ENCODE data around the gene COTL1.
A peak's percentile ranks its signal among the peaks of the same experiment; 100 is the strongest.

The COTL1 gene

GRCh38 chr16:84608282-84608681, 9.6 kb downstream of the COTL1 start:
- H3K9ac ChIP-seq (ENCODE audit: low read length): no peak overlapping the region
- peaks cover 20% of the 10 kb centered on the region for H3K4me1 ChIP-seq (ENCODE audit: control insufficient read depth, insufficient read depth, low read length)
- H3K36me3 ChIP-seq (ENCODE audit: control insufficient read depth, insufficient read depth, low read length): no peaks in the 10 kb centered on the region
- no peak overlapping the region for H3K27ac ChIP-seq (ENCODE audit: low read depth, low read length)
- H3K4me3 ChIP-seq (ENCODE audit: low read length): no peak overlapping the region
- H3K27me3 ChIP-seq (ENCODE audit: control insufficient read depth, insufficient read depth, low read length): no peaks in the 10 kb centered on the region

DNA sequence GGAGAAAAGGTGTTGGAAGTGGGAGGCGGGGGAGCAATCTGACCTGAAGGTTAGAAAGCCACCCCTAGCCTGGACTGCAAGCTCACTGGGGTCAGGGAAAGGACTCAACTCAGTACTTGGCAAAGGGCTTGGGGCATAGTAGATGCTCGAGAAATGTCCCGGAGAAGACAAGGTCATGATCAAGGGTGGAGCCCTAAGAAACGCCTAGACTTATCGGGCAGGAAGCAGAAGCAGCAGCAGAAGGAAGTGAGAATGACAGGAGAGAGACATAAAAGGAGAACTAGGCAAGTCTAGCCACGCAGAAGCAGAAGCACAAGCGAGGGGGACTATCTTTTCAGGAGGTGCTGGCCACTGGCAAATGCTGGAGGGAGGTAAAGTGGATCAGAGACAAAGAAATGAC, 10.2 kb downstream of the COTL1 start:
- Histone ChIP-seq H3K9ac (ENCODE audit: low read length) (no peak overlapping the region), H3K27ac (ENCODE audit: low read depth, low read length) (no peak overlapping the region), H3K4me3 (ENCODE audit: low read length) (no peak overlapping the region), H3K36me3 (ENCODE audit: control insufficient read depth, insufficient read depth, low read length) (no peaks in the 10 kb centered on the region), H3K27me3 (ENCODE audit: control insufficient read depth, insufficient read depth, low read length) (no peaks in the 10 kb centered on the region), H3K4me1 (ENCODE audit: control insufficient read depth, insufficient read depth, low read length) (peaks cover 22% of the 10 kb centered on the region)

DNA sequence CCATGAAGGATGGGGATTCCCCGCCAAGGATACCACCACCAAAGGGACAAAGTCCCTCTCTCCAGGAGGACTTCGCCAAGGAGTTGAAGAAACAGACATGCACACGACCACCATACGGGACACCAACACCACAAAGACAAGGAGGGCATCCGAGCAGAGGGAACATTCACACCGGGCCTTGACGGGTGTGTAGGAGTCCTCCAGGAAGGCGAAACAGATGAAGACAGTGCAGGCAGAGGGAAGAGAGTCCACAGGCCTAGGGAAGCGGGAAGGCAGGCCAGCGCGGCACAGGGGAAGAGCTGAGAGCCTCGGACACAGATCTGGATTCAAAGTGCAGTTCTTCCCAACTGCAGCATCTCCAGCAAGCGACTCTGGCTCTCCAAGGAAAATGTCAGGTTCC, 10.8 kb downstream of the COTL1 start:
- H3K27ac ChIP-seq (ENCODE audit: low read depth, low read length): no peak overlapping the region
- H3K9ac ChIP-seq (ENCODE audit: low read length): no peak overlapping the region
- peaks cover 21% of the 10 kb centered on the region for H3K4me1 ChIP-seq (ENCODE audit: control insufficient read depth, insufficient read depth, low read length)
- H3K36me3 ChIP-seq (ENCODE audit: control insufficient read depth, insufficient read depth, low read length): no peaks in the 10 kb centered on the region
- no peak overlapping the region for H3K4me3 ChIP-seq (ENCODE audit: low read length)
- no peaks in the 10 kb centered on the region for H3K27me3 ChIP-seq (ENCODE audit: control insufficient read depth, insufficient read depth, low read length)

- Histone ChIP-seq H3K27me3 (ENCODE audit: control insufficient read depth, insufficient read depth, low read length) (no peaks in the 10 kb centered on the region), H3K4me1 (ENCODE audit: control insufficient read depth, insufficient read depth, low read length) (peaks cover 14% of the 10 kb centered on the region), H3K4me3 (ENCODE audit: low read length) (no peak overlapping the region), H3K27ac (ENCODE audit: low read depth, low read length) (no peak overlapping the region), H3K36me3 (ENCODE audit: control insufficient read depth, insufficient read depth, low read length) (no peaks in the 10 kb centered on the region), H3K9ac (ENCODE audit: low read length) (no peak overlapping the region)
Measured at GRCh38 chr16:84606081-84606875, 11.6 kb downstream of the COTL1 start.

DNA sequence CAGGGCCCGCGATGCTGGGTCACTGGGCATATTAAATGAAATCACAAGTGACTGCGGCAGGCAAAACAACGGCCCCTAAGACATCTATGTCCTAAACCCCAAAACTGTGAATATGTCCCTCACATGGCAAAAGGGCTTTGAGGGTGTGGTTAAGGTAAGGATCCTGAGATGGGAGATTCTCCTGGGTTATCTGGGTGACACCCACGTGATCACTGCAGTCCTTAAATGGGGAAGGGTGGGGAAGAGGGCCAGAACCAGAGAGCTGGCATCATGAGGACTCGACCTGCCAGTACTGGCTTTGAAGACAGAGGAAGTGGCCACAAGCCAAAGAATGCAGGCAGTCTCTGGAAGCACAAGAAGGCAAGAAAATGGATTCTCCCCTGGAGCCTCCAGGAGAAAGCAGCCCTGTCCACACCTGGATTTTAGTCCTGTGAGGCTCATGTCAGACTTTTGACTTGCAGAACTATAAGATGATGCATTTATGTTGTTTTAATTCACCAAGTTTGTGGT, 12.5 kb downstream of the COTL1 start:
- Histone ChIP-seq H3K4me3 (ENCODE audit: low read length) (no peak overlapping the region), H3K4me1 (ENCODE audit: control insufficient read depth, insufficient read depth, low read length) (peaks cover 14% of the 10 kb centered on the region), H3K27ac (ENCODE audit: low read depth, low read length) (no peak overlapping the region), H3K9ac (ENCODE audit: low read length) (no peak overlapping the region), H3K36me3 (ENCODE audit: control insufficient read depth, insufficient read depth, low read length) (no peaks in the 10 kb centered on the region), H3K27me3 (ENCODE audit: control insufficient read depth, insufficient read depth, low read length) (no peaks in the 10 kb centered on the region)

DNA sequence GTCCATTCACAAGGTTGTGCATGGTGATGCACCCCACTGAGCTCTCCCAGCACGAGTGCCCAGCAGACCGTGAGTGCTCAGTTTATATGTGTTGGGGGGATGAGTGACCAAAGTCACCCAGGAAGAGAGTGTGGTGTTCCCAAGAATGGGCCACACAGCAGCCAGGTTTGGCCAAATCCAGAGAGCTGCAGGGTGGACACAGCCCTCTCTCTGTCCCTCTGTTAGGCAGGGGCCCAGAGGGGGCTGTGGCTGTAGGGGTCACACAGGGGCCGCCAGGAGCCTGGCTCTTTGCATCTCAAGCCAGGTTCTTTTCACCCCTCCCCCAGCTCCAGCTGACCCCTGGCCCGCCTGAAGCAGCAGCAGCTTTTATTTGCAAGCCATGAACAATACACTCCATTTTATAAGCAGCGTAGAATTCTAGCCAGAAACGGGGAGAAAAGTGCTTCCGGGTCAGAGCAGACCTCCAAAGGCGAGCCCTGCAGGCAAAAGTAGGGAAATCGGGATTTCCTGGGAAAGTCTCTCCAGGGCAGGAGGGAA, 13.3 kb downstream of the COTL1 start:
- Histone ChIP-seq H3K27me3 (ENCODE audit: control insufficient read depth, insufficient read depth, low read length) (no peaks in the 10 kb centered on the region), H3K27ac (ENCODE audit: low read depth, low read length) (no peak overlapping the region), H3K9ac (ENCODE audit: low read length) (no peak overlapping the region), H3K36me3 (ENCODE audit: control insufficient read depth, insufficient read depth, low read length) (no peaks in the 10 kb centered on the region), H3K4me1 (ENCODE audit: control insufficient read depth, insufficient read depth, low read length) (peaks cover 20% of the 10 kb centered on the region), H3K4me3 (ENCODE audit: low read length) (no peak overlapping the region)

DNA sequence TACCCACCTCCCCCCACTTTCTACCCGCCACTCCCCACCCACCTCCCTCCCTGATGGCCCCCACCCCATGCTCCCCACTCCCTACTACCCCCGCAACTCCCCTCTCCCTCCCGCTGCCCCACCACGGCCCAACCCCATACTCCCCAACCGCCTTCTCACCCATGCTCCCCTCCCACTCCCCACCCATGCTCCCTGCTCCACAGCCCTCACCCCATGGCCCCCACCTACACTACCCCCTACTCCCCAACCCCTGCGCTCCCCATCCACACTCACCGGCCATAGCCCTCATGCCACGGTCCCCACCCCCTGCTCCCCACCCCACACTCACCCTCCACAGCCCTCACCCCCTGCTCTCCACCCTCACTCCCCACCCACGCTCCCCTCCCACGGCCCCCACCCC, 13.9 kb downstream of the COTL1 start:
- no peak overlapping the region for H3K27ac ChIP-seq (ENCODE audit: low read depth, low read length)
- peaks cover 23% of the 10 kb centered on the region for H3K4me1 ChIP-seq (ENCODE audit: control insufficient read depth, insufficient read depth, low read length)
- H3K36me3 ChIP-seq (ENCODE audit: control insufficient read depth, insufficient read depth, low read length): no peaks in the 10 kb centered on the region
- H3K4me3 ChIP-seq (ENCODE audit: low read length): no peak overlapping the region
- no peaks in the 10 kb centered on the region for H3K27me3 ChIP-seq (ENCODE audit: control insufficient read depth, insufficient read depth, low read length)
- no peak overlapping the region for H3K9ac ChIP-seq (ENCODE audit: low read length)

DNA sequence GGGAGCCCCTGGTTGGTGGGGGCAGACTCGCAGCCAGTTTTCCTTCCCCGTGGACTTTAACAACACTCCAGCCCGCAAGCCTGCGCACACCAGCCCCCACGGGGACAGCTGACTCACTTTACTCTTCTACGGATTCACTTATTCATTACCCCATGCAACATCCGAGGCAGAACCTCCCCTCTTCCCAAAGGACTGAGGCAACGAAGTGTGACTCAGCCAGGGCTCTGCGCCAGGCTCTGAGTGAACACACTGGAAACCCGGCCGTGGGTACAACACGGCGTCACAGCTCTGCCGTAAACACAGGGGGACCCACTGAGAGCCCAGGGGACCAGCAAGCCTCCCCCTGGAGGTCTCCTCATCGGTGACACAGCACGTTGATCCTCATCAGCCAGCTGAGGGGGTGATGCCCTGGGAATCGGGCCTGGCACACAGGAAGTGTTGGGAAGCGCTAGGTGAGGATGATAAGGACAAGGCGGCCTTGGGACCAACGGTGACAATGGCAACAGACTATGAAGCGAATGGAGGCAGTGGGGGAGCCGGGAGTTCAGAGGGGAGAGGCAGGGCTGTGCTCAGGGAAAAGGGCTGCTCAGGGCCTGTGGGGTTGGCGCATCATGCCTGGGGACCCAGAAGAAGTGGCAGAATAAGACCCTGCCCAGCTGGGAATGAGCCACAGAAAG, 14.6 kb downstream of the COTL1 start:
- H3K27me3 ChIP-seq (ENCODE audit: control insufficient read depth, insufficient read depth, low read length): no peaks in the 10 kb centered on the region
- H3K36me3 ChIP-seq (ENCODE audit: control insufficient read depth, insufficient read depth, low read length): no peaks in the 10 kb centered on the region
- no peak overlapping the region for H3K9ac ChIP-seq (ENCODE audit: low read length)
- H3K4me1 ChIP-seq (ENCODE audit: control insufficient read depth, insufficient read depth, low read length): peaks cover 23% of the 10 kb centered on the region
- H3K27ac ChIP-seq (ENCODE audit: low read depth, low read length): peak overlapping the region; percentile 75
- peak overlapping the region; percentile 51 for H3K4me3 ChIP-seq (ENCODE audit: low read length)

DNA sequence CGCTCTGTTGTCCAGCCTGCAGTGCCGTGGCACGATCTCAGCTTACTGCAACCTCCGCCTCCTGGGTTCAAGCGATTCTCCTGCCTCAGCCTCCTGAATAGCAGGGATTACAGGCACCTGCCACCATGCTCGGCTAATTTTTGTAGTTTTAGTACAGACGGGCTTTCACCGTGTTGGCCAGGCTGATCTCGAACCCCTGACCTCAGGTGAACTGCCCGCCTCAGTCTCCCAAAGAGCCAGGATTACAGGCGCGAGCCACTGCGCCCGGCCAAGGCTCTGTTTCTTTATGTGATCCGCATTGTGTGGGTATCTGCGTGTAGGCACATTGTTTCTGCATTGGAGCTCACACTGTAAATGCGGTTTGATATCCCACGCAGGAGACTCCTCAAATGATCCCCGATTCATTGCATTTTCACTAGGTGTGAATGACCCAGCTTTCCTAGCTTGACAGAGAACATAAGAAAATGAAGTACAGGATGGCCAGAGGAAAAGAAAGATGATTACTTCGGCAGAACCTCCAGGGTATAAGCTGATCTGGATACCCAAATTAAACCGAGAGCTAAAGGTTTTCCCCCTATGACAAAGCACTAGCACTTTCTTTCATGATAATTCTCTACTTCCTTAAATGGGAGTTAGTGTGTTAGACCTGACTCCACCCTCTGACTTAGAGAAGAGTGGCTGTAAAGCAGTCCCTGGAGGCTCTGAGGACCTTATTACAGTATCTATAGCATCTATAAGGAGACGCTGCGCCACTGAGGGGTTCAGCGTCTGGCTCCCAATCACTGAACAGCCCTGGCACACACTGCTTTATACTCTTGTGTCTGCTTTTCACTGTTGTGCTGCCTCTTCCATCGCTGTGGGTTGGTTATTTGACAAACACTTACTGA, 17.3 kb downstream of the COTL1 start:
- peak overlapping the region; percentile 47 for H3K4me3 ChIP-seq (ENCODE audit: low read length)
- no peak overlapping the region for H3K9ac ChIP-seq (ENCODE audit: low read length)
- no peaks in the 10 kb centered on the region for H3K36me3 ChIP-seq (ENCODE audit: control insufficient read depth, insufficient read depth, low read length)
- H3K4me1 ChIP-seq (ENCODE audit: control insufficient read depth, insufficient read depth, low read length): peaks cover 23% of the 10 kb centered on the region
- peak overlapping the region; percentile 70 for H3K27ac ChIP-seq (ENCODE audit: low read depth, low read length)
- H3K27me3 ChIP-seq (ENCODE audit: control insufficient read depth, insufficient read depth, low read length): no peaks in the 10 kb centered on the region

- Histone ChIP-seq H3K4me1 (ENCODE audit: control insufficient read depth, insufficient read depth, low read length) (peaks cover 23% of the 10 kb centered on the region), H3K4me3 (ENCODE audit: low read length) (peak overlapping the region; percentile 47), H3K27me3 (ENCODE audit: control insufficient read depth, insufficient read depth, low read length) (no peaks in the 10 kb centered on the region), H3K36me3 (ENCODE audit: control insufficient read depth, insufficient read depth, low read length) (no peaks in the 10 kb centered on the region), H3K27ac (ENCODE audit: low read depth, low read length) (peak overlapping the region; percentile 73), H3K9ac (ENCODE audit: low read length) (no peak overlapping the region)
Measured at GRCh38 chr16:84599521-84600202, 18.2 kb downstream of the COTL1 start.

DNA sequence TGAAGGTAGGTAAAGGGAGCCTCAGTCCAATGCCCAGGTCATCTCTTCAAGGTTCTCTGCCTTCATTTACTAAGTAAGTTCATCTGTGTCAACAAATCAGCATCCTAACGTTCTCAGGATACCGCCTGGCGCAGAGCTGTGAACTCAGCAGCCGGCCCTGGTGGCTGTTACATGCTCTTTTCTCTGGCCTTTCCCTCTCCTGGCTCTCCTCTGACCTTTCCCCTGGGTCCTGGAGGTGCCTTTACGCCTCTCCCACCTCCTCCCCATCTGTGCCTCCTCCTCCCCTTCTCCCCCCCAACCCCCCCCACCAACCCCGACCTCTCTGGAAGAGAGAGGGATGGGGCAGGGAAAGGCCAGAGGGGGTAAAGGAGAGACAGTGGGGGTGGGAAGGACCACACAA, 19.5 kb downstream of the COTL1 start:
- Histone ChIP-seq H3K27ac (ENCODE audit: low read depth, low read length) (no peak overlapping the region), H3K9ac (ENCODE audit: low read length) (no peak overlapping the region), H3K4me1 (ENCODE audit: control insufficient read depth, insufficient read depth, low read length) (peaks cover 20% of the 10 kb centered on the region), H3K4me3 (ENCODE audit: low read length) (no peak overlapping the region), H3K27me3 (ENCODE audit: control insufficient read depth, insufficient read depth, low read length) (no peaks in the 10 kb centered on the region), H3K36me3 (ENCODE audit: control insufficient read depth, insufficient read depth, low read length) (no peaks in the 10 kb centered on the region)

All from rectal smooth muscle tissue (tissue), 1 donor.